PC-3 (cell line): ENCODE results near the gene VPS54.

Source experiments
- EZH2 ChIP-seq: fragments of 300-600 bp; sonication (generic); IDR thresholded peaks from one replicate; pipeline ENCODE4 v1.6.1; 2017; ENCODE audit warnings: antibody characterized with exemption, mild to moderate bottlenecking, low read length; ENCODE audit not compliant: unreplicated experiment
- EZH2phosphoT487 ChIP-seq: fragments of 300-600 bp; sonication (generic); IDR thresholded peaks from 2 replicates; pipeline ENCODE4 v1.6.1; 2018; ENCODE audit warnings: mild to moderate bottlenecking, antibody characterized with exemption, low read length, borderline replicate concordance
- TF ChIP-seq, protein P1 (sequence below): fragments of 300-600 bp; sonication (generic); conservative IDR thresholded peaks from 2 replicates; pipeline ENCODE4 v1.5.1; 2017; ENCODE audit warnings: antibody characterized with exemption, low read depth, mild to moderate bottlenecking, low read length

- TF ChIP-seq, protein P1, sequence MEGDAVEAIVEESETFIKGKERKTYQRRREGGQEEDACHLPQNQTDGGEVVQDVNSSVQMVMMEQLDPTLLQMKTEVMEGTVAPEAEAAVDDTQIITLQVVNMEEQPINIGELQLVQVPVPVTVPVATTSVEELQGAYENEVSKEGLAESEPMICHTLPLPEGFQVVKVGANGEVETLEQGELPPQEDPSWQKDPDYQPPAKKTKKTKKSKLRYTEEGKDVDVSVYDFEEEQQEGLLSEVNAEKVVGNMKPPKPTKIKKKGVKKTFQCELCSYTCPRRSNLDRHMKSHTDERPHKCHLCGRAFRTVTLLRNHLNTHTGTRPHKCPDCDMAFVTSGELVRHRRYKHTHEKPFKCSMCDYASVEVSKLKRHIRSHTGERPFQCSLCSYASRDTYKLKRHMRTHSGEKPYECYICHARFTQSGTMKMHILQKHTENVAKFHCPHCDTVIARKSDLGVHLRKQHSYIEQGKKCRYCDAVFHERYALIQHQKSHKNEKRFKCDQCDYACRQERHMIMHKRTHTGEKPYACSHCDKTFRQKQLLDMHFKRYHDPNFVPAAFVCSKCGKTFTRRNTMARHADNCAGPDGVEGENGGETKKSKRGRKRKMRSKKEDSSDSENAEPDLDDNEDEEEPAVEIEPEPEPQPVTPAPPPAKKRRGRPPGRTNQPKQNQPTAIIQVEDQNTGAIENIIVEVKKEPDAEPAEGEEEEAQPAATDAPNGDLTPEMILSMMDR: no peak
- TF ChIP-seq EZH2 (no peak), EZH2phosphoT487 (no peak)
Measured at GRCh38 chr2:64056021-64056420, 36.8 kb upstream of the VPS54 start.
